GM21529 (cell line): ENCODE results near the gene C17orf67.
"Not testable (repeated sequence)": the region's sequence is repeated elsewhere in the genome, so short reads cannot be mapped to it uniquely, and the experiment has no call there.

Experiments used
- ATAC-seq: cut with Tn5 transposase; IDR thresholded peaks from one replicate; pipeline ENCODE4 v1.9.1; 2021; ENCODE audit not compliant: unreplicated experiment

The C17orf67 gene

GRCh38 chr17:56778898-56779297 is 54.8 kb downstream of the C17orf67 start:
- ATAC-seq, result no peak

DNA sequence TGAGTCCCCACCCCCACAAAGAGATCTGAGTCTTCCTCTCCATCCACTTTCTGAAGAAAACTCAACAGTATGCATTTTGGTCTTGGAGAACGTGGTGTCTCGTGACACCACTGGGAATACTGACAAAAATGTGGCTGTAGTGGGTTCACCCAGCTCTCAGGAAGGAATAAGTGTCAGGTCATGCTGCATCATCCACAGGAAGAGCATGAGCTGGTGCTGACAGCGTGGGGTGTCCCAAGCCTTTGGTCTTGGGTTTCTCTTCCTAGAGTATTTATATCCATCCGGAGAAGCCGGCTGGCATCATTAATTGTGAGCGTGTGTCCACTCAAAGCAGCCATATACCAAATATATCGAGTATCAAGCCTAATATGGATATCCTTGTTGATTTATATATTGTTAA is 55.9 kb downstream of the C17orf67 start:
- ATAC-seq, result no peak

GRCh38 chr17:56774650-56775049 is 59.1 kb downstream of the C17orf67 start:
- ATAC-seq, result no peak

DNA sequence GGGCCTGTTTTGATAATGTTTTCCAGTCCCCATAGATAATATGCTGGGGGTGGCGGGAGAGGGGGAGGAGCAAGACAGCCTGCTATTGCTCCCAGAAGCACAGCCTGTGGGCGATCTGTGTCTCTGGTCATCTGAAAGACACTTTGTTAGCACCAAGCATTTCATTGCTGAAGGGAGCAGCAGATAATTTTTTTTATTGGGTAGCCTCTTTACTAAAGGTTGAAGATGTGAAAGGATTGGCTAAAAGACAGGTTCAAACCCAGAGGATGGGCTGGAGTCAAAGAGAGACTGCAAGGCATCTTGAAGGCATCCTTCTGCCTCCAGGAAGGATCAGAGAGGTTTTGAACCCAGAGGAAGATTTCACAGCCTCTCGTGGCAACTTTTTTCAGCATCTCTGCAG is 60.6 kb downstream of the C17orf67 start:
- no peak for ATAC-seq

DNA sequence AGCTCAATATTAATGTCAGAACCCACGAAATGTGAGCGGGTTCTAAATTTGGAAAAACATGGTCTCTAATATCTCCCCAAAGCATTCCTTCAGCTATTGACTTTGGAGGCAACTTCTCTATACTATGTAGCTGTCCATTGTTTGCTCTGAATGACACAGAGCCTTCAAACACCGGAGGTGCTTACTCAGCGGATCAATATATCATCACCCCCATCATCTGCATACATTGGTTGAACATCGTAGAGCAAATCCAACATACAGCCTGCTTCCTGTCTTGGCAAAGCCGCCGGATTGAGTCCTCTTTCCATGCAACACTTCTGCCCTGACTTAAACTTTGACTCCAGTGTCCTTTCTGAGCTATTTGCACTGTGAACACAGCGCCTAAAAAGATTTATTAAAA is 61.3 kb downstream of the C17orf67 start:
- no peak for ATAC-seq

DNA sequence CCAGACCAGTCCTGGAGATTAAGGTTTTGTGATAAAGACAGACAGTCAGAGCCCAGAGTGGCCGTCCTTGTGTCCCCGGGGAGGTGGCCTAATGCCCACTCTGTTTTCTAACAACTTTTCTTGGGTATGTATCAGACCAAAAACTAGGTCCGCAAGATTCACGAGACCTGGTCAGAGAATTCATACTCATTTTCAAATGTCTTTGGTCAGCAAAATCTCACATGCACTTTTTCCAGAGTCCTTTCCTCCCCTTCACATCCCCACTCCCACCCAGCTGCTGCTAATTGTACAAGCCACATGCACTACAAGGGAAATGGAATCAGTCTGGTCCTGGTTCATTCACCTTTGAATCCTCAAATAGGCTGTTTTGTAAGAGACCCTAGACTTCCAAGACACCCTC is 61.7 kb downstream of the C17orf67 start:
- no peak for ATAC-seq

DNA sequence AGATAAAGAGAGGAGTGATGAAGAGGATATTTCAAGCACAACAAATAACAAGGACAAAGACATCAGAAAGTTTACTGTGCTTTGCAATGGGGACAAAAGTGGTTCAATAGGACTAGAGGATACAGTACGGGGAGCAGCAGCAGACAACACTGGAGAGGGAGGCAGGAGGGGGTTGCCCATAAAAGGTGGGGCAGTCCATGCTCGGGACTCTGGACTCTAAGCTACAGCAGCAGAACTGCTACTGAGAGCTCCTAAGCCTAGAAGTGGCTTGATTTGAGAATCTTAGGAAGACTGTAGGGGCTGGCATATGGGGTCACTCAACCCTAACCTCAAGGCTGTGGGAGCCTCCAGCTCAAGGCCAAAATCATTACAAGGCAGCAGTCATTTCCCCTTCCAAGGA is 62.2 kb downstream of the C17orf67 start:
- no peak for ATAC-seq

DNA sequence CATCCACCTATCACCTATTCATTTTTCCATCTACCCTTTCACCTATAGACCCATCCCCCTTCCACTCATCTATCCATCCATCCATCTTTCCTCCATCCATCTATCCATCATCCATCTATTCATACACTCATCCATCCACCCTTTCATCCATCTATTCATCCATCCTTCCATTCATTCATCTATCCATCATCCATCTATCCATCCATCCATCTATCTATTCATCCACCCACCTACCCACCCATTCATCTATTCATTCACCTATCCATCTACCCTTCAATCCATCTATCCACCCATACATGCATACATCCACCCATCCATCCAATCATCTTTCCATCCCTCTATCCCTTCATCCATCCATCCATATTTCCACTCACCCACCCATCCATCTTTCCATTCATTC is 63.3 kb downstream of the C17orf67 start:
- ATAC-seq, result no peak

DNA sequence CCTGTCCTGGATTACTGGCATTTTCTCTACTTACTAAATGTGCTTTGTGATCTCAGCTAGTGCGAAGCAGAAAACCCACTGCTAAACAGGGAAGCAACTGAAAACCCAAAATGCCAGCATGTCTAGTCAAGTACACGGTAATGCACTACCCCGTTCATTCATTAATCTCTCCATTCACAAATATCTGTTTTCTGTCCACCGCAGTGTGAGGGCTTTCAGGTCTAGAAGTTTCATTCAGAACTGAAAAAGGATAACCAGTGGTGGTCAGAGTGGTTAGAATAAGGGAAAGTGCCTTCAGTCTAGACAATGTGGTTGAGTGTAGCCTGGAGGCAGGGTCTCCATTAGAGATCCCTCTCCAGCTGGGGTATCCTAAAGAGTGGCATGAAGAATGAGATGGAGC is 68.3 kb downstream of the C17orf67 start:
- no peak for ATAC-seq

- ATAC-seq, result no peak
Measured at GRCh38 chr17:56762988-56763387, 70.7 kb downstream of the C17orf67 start.

DNA sequence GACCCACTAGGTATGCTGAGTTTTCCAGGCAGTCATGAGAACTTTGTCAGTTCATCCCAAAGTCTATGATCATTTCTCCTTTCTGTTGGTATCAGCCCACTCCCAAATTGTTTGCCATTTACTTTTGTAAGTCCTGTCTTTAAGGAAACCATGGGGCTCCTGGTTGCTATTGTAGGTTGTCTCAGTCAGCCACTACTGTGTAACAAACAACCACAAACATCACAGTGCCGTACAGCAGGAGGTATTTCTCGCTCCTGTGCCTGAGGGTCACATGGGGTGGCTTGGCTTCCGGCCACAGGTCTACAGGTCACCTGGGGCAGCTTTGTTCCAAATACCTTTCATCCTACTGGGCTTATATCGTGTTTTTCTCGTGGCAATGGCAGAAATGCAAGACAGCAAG is 71.6 kb downstream of the C17orf67 start:
- no peak for ATAC-seq

DNA sequence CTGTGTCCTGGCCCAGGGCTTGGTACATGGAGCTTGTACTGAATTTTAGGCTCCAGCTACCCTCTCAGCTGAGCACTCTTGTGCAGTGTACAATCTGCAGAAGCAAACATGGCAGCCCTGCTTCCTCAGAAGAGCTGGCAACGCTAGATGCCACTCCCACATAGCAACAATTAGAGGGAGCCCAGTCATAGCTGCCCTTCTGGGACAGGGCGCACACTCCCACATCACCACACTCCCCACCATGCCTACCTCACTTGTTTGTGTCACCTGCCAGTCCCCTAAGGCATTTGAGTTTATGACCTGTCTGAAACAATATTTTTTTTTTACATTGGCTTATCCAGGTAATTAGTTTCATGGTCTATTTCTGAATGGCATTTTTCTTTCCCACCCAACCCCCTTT is 72.3 kb downstream of the C17orf67 start:
- ATAC-seq, result no peak

- not testable (repeated sequence) for ATAC-seq
Measured at GRCh38 chr17:56757611-56758010, 76.1 kb downstream of the C17orf67 start.

- no peak for ATAC-seq
Measured at GRCh38 chr17:56756536-56756935, 77.2 kb downstream of the C17orf67 start.

GRCh38 chr17:56755310-56755709 is 78.4 kb downstream of the C17orf67 start:
- no peak for ATAC-seq

DNA sequence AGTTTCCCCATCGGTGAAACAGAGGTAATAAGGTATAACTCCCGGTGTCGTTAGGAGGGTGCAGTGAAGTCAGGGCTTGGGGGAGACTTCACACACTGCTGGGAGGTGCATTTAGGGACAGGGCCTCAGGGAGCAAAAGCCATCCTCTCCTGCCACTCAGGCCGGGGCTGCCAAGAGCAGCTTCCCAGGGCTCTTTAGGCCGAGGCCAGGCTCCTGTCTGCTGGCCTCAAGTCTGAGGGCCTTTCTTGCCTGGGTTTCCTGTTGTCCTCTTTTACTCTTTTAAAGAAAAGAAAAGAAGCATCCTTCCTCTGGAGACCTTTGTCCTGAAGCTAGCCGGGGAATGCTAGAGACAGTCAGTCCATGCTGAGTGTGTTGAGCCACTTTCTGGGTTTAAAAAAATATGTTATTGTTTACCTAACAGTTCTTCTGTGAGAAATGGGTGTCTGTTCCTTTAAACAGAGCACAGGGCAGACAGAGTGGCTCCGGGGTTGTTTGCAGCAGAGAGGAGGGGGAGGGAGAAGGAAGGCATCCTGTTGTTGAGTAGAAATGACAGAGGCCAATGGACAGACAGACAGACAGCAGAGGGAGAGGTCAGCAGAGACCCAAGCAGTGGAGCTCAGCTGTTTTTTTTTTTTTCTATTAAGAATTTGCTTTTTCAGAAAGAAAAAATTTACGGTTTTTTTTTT is 79.1 kb downstream of the C17orf67 start:
- no peak for ATAC-seq

DNA sequence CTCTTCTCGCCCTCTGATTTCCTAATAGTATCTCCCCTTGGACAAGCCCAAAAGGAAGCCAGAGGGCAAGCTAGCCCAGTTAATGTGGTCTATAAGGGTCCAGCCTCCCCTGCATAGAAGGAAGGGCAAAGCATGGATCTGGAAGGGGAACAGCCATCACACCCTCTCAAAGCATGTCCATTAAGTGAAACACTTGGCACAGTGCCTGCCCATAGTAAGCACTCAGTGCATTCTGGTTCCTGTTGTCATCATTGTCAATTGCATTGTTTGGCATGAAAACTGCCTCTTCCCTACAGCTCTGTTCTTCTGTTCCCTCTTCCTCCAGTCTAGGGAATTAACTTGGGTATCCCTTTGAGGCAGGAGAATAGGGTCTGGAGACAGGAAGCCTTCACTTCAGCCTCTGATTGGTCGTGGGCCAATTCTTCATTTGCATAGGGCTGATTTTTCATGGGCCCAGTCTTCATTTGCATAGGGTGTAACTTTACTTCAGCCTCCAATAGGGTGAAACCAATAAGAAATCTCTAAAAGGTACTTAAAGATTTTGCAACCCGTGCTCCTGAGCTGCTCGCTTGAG is 81.4 kb downstream of the C17orf67 start:
- no peak for ATAC-seq

GRCh38 chr17:56751145-56751738 is 82.5 kb downstream of the C17orf67 start:
- no peak for ATAC-seq

GRCh38 chr17:56744721-56745120 is 89.0 kb downstream of the C17orf67 start:
- no peak for ATAC-seq

- ATAC-seq, result no peak
Measured at GRCh38 chr17:56742601-56743000, 91.1 kb downstream of the C17orf67 start.
